Caki2 (cell line): ENCODE measurements around the gene PPP1CB. TPM values are rescaled to one million over a fixed set of nuclear protein-coding genes. Genes with fewer than 3 reads are reported as not detected.
"Not testable (repeated sequence)": the region's sequence is repeated elsewhere in the genome, so short reads cannot be mapped to it uniquely, and the experiment has no call there.

Experiments used
- DNase-seq: peaks from one replicate; pipeline ENCODE4 v3.0.0-alpha.2; 2015; ENCODE audit warnings: low read depth
- in situ Hi-C: cut with HindIII; loops from 2 replicates; pipeline ENCODE4 v1.10.0; 2016; ENCODE audit warnings: low sequenced_read_pairs, low pct_unique_long_range_greater_than_20kb, mixed read lengths
- total RNA-seq: library from RNA; depleted of rRNA; stranded (reverse); fragments of >200 nt; shearing (Covaris generic); gene quantifications from 2 replicates; pipeline ENCODE4 v1.2.3, GENCODE V29; 2014; ENCODE audit warnings: low replicate concordance

Gene PPP1CB
- total RNA-seq, 1 experiment from 2014 or later, result 127 TPM

- in situ Hi-C loops, result no loop called here
- DNase-seq, result no peak
These were observed 15.6 kb upstream of the PPP1CB start for GRCh38 chr2:28736034-28736433.

- in situ Hi-C loops, result no loop called here
- no peak for DNase-seq
These were observed 14.0 kb upstream of the PPP1CB start for GRCh38 chr2:28737655-28738054.

GRCh38 chr2:28742619-28743018 is 9.0 kb upstream of the PPP1CB start:
- DNase-seq, in situ Hi-C loops: not testable (repeated sequence)

- DNase-seq, result no peak
- in situ Hi-C loops, result no loop called here
These were observed 6.4 kb upstream of the PPP1CB start for GRCh38 chr2:28745225-28745624.

GRCh38 chr2:28745876-28746275 is 5.8 kb upstream of the PPP1CB start:
- in situ Hi-C loops, result no loop called here
- no peak for DNase-seq

- in situ Hi-C loops, result no loop called here
- DNase-seq, result no peak
These were observed 5.1 kb upstream of the PPP1CB start for GRCh38 chr2:28746429-28747111.

GRCh38 chr2:28747714-28748113 is 3.9 kb upstream of the PPP1CB start:
- in situ Hi-C loops, result no loop called here
- DNase-seq, result no peak

GRCh38 chr2:28748176-28748575 is 3.5 kb upstream of the PPP1CB start:
- in situ Hi-C loops, result no loop called here

GRCh38 chr2:28748941-28749340 is 2.7 kb upstream of the PPP1CB start:
- in situ Hi-C loops, result no loop called here
- no peak for DNase-seq

More at GRCh38 chr2:28748176-28748575, 3.5 kb upstream of the PPP1CB start:
- DNase-seq, result no peak

GRCh38 chr2:28749526-28749925 is 2.1 kb upstream of the PPP1CB start:
- DNase-seq, result no peak
- in situ Hi-C loops, result no loop called here

- in situ Hi-C loops, result no loop called here
- DNase-seq, result peak; percentile 68
These were observed 1.0 kb upstream of the PPP1CB start for GRCh38 chr2:28750316-28751251.

- peak; percentile 22 for DNase-seq
- in situ Hi-C loops, result no loop called here
These were observed 463 bp downstream of the PPP1CB start for GRCh38 chr2:28751956-28752630.

GRCh38 chr2:28752631-28753376 is 1.2 kb downstream of the PPP1CB start:
- DNase-seq, result peak; percentile 16
- in situ Hi-C loops, result no loop called here

GRCh38 chr2:28754321-28754720 is 2.7 kb downstream of the PPP1CB start:
- no peak for DNase-seq
- in situ Hi-C loops, result no loop called here

- DNase-seq, result no peak
- in situ Hi-C loops, result no loop called here
These were observed 3.8 kb downstream of the PPP1CB start for GRCh38 chr2:28755421-28755820.

GRCh38 chr2:28758459-28758858 is 6.8 kb downstream of the PPP1CB start:
- no peak for DNase-seq
- in situ Hi-C loops, result no loop called here

- in situ Hi-C loops, result no loop called here
- DNase-seq, result no peak
These were observed 9.8 kb downstream of the PPP1CB start for GRCh38 chr2:28761420-28761819.
